Measurements from ENCODE around the gene PTPN9.

- no peak for TF ChIP-seq EZH2 (IDR thresholded peaks at IDR 0.05; ENCODE audit: borderline replicate concordance, insufficient read depth, low read depth, low read length, poor library complexity, severe bottlenecking)
- TF ChIP-seq, protein P1, sequence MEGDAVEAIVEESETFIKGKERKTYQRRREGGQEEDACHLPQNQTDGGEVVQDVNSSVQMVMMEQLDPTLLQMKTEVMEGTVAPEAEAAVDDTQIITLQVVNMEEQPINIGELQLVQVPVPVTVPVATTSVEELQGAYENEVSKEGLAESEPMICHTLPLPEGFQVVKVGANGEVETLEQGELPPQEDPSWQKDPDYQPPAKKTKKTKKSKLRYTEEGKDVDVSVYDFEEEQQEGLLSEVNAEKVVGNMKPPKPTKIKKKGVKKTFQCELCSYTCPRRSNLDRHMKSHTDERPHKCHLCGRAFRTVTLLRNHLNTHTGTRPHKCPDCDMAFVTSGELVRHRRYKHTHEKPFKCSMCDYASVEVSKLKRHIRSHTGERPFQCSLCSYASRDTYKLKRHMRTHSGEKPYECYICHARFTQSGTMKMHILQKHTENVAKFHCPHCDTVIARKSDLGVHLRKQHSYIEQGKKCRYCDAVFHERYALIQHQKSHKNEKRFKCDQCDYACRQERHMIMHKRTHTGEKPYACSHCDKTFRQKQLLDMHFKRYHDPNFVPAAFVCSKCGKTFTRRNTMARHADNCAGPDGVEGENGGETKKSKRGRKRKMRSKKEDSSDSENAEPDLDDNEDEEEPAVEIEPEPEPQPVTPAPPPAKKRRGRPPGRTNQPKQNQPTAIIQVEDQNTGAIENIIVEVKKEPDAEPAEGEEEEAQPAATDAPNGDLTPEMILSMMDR (IDR thresholded peaks at IDR 0.05) = no peak
Measured at GRCh38 chr15:75551091-75551490, 28.0 kb downstream of the PTPN9 start.

Data from B cell (primary cell).